A549 (cell line): ENCODE results near the gene RIOK1.

Source experiments
- CBX2 ChIP-seq: fragments of 200-600 bp; sonication (generic); IDR thresholded peaks from 2 replicates; pipeline ENCODE4 v1.6.1; 2016; ENCODE audit warnings: low read depth, mild to moderate bottlenecking, borderline replicate concordance
- CHD4 ChIP-seq: fragments of 200-600 bp; sonication (generic); IDR thresholded peaks from 2 replicates; pipeline ENCODE4 v1.6.1; 2016; ENCODE audit warnings: antibody characterized with exemption, mild to moderate bottlenecking, borderline replicate concordance
- CTCF ChIP-seq: fragments of >200 bp; sonication (Bioruptor Twin); formaldehyde crosslinking; IDR thresholded peaks from 3 replicates; pipeline ENCODE4 v1.5.1; 2016
- E2F6 ChIP-seq: IDR thresholded peaks from 2 replicates; pipeline ENCODE4 v1.6.1; 2012; ENCODE audit warnings: low read depth, borderline replicate concordance
- EP300 ChIP-seq, 2 experiments: fragments of >200 bp; sonication (Bioruptor Twin); formaldehyde crosslinking; IDR thresholded peaks; 2 replicates in 1 of 2; 3 replicates in 1 of 2; pipeline ENCODE4 v1.6.1; 2016 to 2017
- HMGXB4 ChIP-seq: fragments of 250-450 bp; sonication (Bioruptor Pico); IDR thresholded peaks from 2 replicates; pipeline ENCODE4 v1.5.0; 2021; ENCODE audit warnings: mild to moderate bottlenecking, moderate library complexity, borderline replicate concordance
- HOXA7 ChIP-seq: fragments of 250-450 bp; sonication (Bioruptor Pico); IDR thresholded peaks from 2 replicates; pipeline ENCODE4 v1.5.0; 2020; ENCODE audit warnings: mild to moderate bottlenecking, moderate library complexity
- JUN ChIP-seq, 2 experiments: fragments of >200 bp; sonication (Bioruptor Twin); formaldehyde crosslinking; IDR thresholded peaks; 2 replicates in 1 of 2; 3 replicates in 1 of 2; pipeline ENCODE4 v1.6.1; 2016 to 2017
- KDM1A ChIP-seq: fragments of 200-600 bp; sonication (generic); IDR thresholded peaks from 2 replicates; pipeline ENCODE4 v1.6.1; 2016; ENCODE audit warnings: low read depth, mild to moderate bottlenecking
- NR3C1 ChIP-seq: fragments of >200 bp; sonication (Bioruptor Twin); formaldehyde crosslinking; IDR thresholded peaks from 3 replicates; pipeline ENCODE4 v1.6.1; 2017
- POLR2A ChIP-seq: IDR thresholded peaks from 2 replicates; pipeline ENCODE4 v1.6.1; 2012; ENCODE audit warnings: mild to moderate bottlenecking, low read length
- RFX5 ChIP-seq: fragments of 450-650 bp; IDR thresholded peaks from 2 replicates; pipeline ENCODE4 v1.7.1; 2014; ENCODE audit warnings: antibody characterized with exemption, mild to moderate bottlenecking, moderate library complexity
- ZFP36 ChIP-seq: fragments of 450-650 bp; IDR thresholded peaks from 2 replicates; pipeline ENCODE4 v1.6.1; 2014; ENCODE audit warnings: borderline replicate concordance; ENCODE audit not compliant: partially characterized antibody

- TF ChIP-seq ZFP36 (no peak), KDM1A (no peak), EP300 (IDR thresholded peaks at IDR 0.05) (no peak), CTCF (no peak), RFX5 (no peak), JUN (IDR thresholded peaks at IDR 0.05) (no peak), E2F6 (no peak), POLR2A (no peak), HOXA7 (CRISPR knock-in tag) (no peak), CHD4 (no peak), NR3C1 (no peak), HMGXB4 (CRISPR knock-in tag) (no peak), CBX2 (no peak)
Observed at GRCh38 chr6:7373739-7374138, 15.9 kb upstream of the RIOK1 start.
